ENCODE measurements around the gene TAF11L3. TPM values are rescaled to one million over a fixed set of nuclear protein-coding genes. Genes with fewer than 3 reads are reported as not detected.
"Not testable (repeated sequence)": the region's sequence is repeated elsewhere in the genome, so short reads cannot be mapped to it uniquely, and the experiment has no call there.

Gene TAF11L3
- total RNA-seq, 1 experiment from 2014 or later: not detected

DNA sequence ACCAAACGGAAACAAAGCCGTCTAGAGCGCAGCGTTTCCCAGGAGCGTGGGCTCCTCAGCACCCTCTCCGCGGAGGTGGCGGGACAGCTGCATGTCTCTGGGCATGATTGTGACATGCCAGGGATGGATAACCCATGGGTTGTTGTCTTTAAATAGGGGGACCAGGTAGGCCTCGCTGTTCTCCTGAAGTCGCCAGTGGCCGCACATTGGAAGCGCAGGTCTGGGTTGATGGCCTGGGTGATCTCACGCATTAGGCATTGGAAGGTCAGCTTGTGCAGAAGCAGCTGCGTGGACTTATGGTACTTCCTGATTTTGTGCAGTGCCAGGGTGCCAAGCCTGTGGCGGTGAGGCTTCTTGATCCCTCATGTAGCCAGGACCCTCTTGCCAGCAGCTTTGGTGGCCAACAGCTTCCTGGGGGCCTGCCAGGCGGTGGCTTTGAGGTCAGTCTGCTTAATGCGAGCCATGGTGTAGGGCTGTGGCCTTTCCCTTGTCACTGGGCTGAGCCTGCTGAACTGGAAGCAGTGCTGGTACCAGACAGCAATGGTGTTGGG is 6.3 kb upstream of the TAF11L3 start:
- TF ChIP-seq EMX1 (CRISPR knock-in tag; IDR thresholded peaks at IDR 0.05) (no peak), PRRX2 (CRISPR knock-in tag; IDR thresholded peaks at IDR 0.05) (no peak), ZNF317 (CRISPR knock-in tag; IDR thresholded peaks at IDR 0.05; ENCODE audit: borderline replicate concordance, low read depth) (no peak), CREM (CRISPR knock-in tag; IDR thresholded peaks at IDR 0.05) (no peak), TCF7 (CRISPR knock-in tag; IDR thresholded peaks at IDR 0.05; ENCODE audit: low read depth) (no peak), ZNF396 (CRISPR knock-in tag; IDR thresholded peaks at IDR 0.05; ENCODE audit: borderline replicate concordance) (no peak), GABPB1 (CRISPR knock-in tag; IDR thresholded peaks at IDR 0.05) (no peak), MYBL2 (CRISPR knock-in tag; IDR thresholded peaks at IDR 0.05) (no peak)
- TF ChIP-seq, protein P1, sequence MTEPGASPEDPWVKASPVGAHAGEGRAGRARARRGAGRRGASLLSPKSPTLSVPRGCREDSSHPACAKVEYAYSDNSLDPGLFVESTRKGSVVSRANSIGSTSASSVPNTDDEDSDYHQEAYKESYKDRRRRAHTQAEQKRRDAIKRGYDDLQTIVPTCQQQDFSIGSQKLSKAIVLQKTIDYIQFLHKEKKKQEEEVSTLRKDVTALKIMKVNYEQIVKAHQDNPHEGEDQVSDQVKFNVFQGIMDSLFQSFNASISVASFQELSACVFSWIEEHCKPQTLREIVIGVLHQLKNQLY (CRISPR knock-in tag; IDR thresholded peaks at IDR 0.05): no peak
- H3K27ac Mint-ChIP-seq: no peak overlapping the region
- H3K36me3 Mint-ChIP-seq: no peaks in the 10 kb centered on the region
- ATAC-seq: no peak
- no peaks in the 10 kb centered on the region for H3K27me3 Mint-ChIP-seq (ENCODE audit: low read depth)
- H3K4me3 Mint-ChIP-seq: no peak overlapping the region
- no peaks in the 10 kb centered on the region for H3K9me3 Mint-ChIP-seq
- DNase-seq (ENCODE audit: low spot score): no peak
- ChIA-PET CTCF (no interaction called here), POLR2A (no interaction called here)
- no peaks in the 10 kb centered on the region for H3K4me1 Mint-ChIP-seq

DNA sequence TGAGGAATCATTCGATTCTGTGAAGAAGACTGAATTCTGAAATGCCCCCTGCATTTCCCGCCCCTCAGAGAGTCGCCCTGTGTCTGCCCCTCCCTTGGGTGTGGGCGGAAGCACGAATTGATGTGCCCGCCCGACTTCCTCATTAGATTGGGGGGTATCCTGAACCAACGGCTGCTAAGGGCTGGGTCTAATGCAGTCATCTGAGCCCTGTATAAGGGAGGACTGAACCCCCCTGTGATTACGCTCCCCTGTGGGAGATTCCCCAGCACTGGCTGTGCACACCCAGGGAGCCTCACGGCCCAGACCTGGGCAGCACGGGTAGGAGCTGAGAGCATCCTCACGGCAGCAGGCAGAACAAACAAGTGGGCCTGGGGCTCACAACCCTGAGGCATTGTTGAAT is 641 bp upstream of the TAF11L3 start:
- H3K27ac Mint-ChIP-seq; DNase-seq (ENCODE audit: low spot score); H3K4me1 Mint-ChIP-seq; H3K9me3 Mint-ChIP-seq; H3K36me3 Mint-ChIP-seq; H3K27me3 Mint-ChIP-seq (ENCODE audit: low read depth); CTCF ChIA-PET; ATAC-seq; POLR2A ChIA-PET; H3K4me3 Mint-ChIP-seq: not testable (repeated sequence)

DNA sequence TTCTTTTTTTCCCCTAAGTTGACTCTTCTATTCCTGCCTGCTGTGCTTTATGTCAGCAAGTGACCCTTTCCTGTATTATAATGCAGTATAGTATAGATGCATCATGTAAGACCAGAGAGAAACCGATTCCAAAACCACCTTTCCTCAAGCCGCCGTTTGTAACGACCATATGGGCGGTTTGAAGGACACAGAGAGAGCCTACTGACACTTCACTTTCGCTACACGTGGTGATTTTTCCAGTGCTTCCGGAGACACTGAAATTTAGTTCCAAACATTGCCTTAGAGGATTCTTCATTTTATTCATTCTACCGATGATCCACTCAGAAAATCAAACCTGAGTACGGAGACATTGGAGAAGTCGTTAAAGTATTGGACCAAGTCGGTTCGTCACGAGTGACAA is 1.3 kb downstream of the TAF11L3 start:
- H3K4me3 Mint-ChIP-seq; POLR2A ChIA-PET; H3K27me3 Mint-ChIP-seq (ENCODE audit: low read depth); H3K4me1 Mint-ChIP-seq; DNase-seq (ENCODE audit: low spot score); H3K9me3 Mint-ChIP-seq; CTCF ChIA-PET; H3K36me3 Mint-ChIP-seq; H3K27ac Mint-ChIP-seq; ATAC-seq: not testable (repeated sequence)

DNA sequence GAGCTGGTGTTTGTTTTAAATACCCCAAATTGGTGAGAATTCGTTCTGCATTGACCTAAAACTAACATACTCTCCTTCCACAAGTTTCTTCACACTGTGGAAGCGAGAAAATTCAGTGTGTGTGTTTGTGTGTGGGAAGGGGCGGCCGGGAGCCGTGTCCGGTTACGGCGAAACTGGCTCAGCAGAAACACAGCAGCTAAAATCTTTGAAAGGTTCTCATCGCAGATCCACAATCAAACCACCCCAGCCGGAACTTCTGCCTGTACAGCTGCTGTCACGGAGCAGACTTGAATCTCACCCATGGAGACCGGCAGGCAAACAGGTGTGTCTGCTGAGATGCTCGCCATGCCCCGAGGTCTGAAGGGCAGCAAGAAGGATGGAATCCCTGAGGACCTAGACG is 3.3 kb downstream of the TAF11L3 start, which contains the start of gene TAF11L4:
Gene TAF11L4, plus strand, starts transcription at position 301 of the 400 bp plus-strand sequence.
- ATAC-seq; H3K36me3 Mint-ChIP-seq; CTCF ChIA-PET; H3K9me3 Mint-ChIP-seq; H3K4me1 Mint-ChIP-seq; H3K27me3 Mint-ChIP-seq (ENCODE audit: low read depth); DNase-seq (ENCODE audit: low spot score); H3K4me3 Mint-ChIP-seq; H3K27ac Mint-ChIP-seq; POLR2A ChIA-PET: not testable (repeated sequence)

DNA sequence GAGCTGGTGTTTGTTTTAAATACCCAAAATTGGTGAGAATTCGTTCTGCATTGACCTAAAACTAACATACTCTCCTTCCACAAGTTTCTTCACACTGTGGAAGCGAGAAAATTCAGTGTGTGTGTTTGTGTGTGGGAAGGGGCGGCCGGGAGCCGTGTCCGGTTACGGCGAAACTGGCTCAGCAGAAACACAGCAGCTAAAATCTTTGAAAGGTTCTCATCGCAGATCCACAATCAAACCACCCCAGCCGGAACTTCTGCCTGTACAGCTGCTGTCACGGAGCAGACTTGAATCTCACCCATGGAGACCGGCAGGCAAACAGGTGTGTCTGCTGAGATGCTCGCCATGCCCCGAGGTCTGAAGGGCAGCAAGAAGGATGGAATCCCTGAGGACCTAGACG is 6.8 kb downstream of the TAF11L3 start, which contains the start of gene TAF11L5:
Gene TAF11L5, plus strand, starts transcription at position 301 of the 400 bp plus-strand sequence.
- H3K9me3 Mint-ChIP-seq, POLR2A ChIA-PET: not testable (repeated sequence)

DNA sequence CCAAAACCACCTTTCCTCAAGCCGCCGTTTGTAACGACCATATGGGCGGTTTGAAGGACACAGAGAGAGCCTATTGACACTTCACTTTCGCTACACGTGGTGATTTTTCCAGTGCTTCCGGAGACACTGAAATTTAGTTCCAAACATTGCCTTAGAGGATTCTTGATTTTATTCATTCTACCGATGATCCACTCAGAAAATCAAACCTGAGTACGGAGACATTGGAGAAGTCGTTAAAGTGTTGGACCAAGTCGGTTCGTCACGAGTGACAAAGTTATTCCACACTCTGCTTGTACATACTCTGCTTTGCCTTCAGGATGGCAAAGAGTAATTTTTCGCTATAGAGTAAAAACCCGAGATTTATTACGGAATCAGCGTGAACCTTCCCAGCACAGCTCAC is 8.3 kb downstream of the TAF11L3 start:
- H3K36me3 Mint-ChIP-seq, ATAC-seq: not testable (repeated sequence)

More for the DNA sequence above, 6.8 kb downstream of the TAF11L3 start, which contains the start of gene TAF11L5:
- ATAC-seq; H3K4me3 Mint-ChIP-seq; H3K27me3 Mint-ChIP-seq (ENCODE audit: low read depth); DNase-seq (ENCODE audit: low spot score); H3K27ac Mint-ChIP-seq; H3K36me3 Mint-ChIP-seq; H3K4me1 Mint-ChIP-seq; CTCF ChIA-PET: not testable (repeated sequence)

DNA sequence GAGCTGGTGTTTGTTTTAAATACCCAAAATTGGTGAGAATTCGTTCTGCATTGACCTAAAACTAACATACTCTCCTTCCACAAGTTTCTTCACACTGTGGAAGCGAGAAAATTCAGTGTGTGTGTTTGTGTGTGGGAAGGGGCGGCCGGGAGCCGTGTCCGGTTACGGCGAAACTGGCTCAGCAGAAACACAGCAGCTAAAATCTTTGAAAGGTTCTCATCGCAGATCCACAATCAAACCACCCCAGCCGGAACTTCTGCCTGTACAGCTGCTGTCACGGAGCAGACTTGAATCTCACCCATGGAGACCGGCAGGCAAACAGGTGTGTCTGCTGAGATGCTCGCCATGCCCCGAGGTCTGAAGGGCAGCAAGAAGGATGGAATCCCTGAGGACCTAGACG is 10.2 kb downstream of the TAF11L3 start, which contains the start of gene TAF11L6:
Gene TAF11L6, plus strand, starts transcription at position 301 of the 400 bp plus-strand sequence.
- CTCF ChIA-PET; H3K36me3 Mint-ChIP-seq; H3K9me3 Mint-ChIP-seq; H3K27me3 Mint-ChIP-seq (ENCODE audit: low read depth); ATAC-seq; DNase-seq (ENCODE audit: low spot score); H3K4me1 Mint-ChIP-seq; H3K27ac Mint-ChIP-seq; H3K4me3 Mint-ChIP-seq; POLR2A ChIA-PET: not testable (repeated sequence)

More for the DNA sequence above, 8.3 kb downstream of the TAF11L3 start:
- H3K4me1 Mint-ChIP-seq; H3K27ac Mint-ChIP-seq; H3K9me3 Mint-ChIP-seq; DNase-seq (ENCODE audit: low spot score); CTCF ChIA-PET; H3K4me3 Mint-ChIP-seq; POLR2A ChIA-PET; H3K27me3 Mint-ChIP-seq (ENCODE audit: low read depth): not testable (repeated sequence)

Other genes starting within 250 kb of the TAF11L3 start
- not detected in 3 replicates for gene TAF11L2, start 20.1 kb upstream of the TAF11L3 start, total RNA-seq (2021)
- not detected in 3 replicates for gene TAF11L4, start 3.4 kb downstream of the TAF11L3 start, total RNA-seq (2021)
- not detected in 3 replicates for gene TAF11L5, start 6.9 kb downstream of the TAF11L3 start, total RNA-seq (2021)
- not detected in 3 replicates for gene TAF11L6, start 10.3 kb downstream of the TAF11L3 start, total RNA-seq (2021)
- gene TAF11L7, start 67.4 kb downstream of the TAF11L3 start, total RNA-seq (2021): not detected in 3 replicates
- not detected in 3 replicates for gene TAF11L8, start 72.6 kb downstream of the TAF11L3 start, total RNA-seq (2021)
- not detected in 3 replicates for gene TAF11L9, start 76.0 kb downstream of the TAF11L3 start, total RNA-seq (2021)
- not detected in 3 replicates for gene TAF11L10, start 79.5 kb downstream of the TAF11L3 start, total RNA-seq (2021)
- gene TAF11L11, start 85.8 kb downstream of the TAF11L3 start, total RNA-seq (2021): not detected in 3 replicates
- gene TAF11L12, start 92.0 kb downstream of the TAF11L3 start, total RNA-seq (2021): not detected in 3 replicates
- not detected in 3 replicates for gene TAF11L13, start 113.7 kb downstream of the TAF11L3 start, total RNA-seq (2021)
- not detected in 3 replicates for gene TAF11L14, start 116.1 kb downstream of the TAF11L3 start, total RNA-seq (2021)